HepG2 (cell line): ENCODE measurements around the gene MCAT. TPM values are rescaled to one million over a fixed set of nuclear protein-coding genes. Genes with fewer than 3 reads are reported as not detected.

Source experiments
- ATRX ChIP-seq: sonication (generic); formaldehyde crosslinking; IDR thresholded peaks from 2 replicates; pipeline ENCODE4 v1.4.0; 2020; ENCODE audit warnings: missing genetic modification reagents, borderline replicate concordance
- FOXA1 ChIP-seq, 2 experiments: fragments of 450-650 bp in 1 of 2; sonication (generic) in 1 of 2; formaldehyde crosslinking in 1 of 2; IDR thresholded peaks; 2 replicates each; pipeline versions ENCODE4 v1.4.0 to v1.6.1; 2016 to 2020; ENCODE audit warnings: missing genetic modification reagents in 1 of 2
- FOXA3 ChIP-seq: IDR thresholded peaks from 2 replicates; pipeline ENCODE4 v1.6.1; 2016; ENCODE audit warnings: missing genetic modification reagents, missing compliant biosample characterization
- GABPB1 ChIP-seq: IDR thresholded peaks from 2 replicates; pipeline ENCODE4 v1.6.1; 2016; ENCODE audit warnings: mild to moderate bottlenecking, missing genetic modification reagents, moderate library complexity, missing compliant biosample characterization
- HIC2 ChIP-seq: sonication (generic); formaldehyde crosslinking; IDR thresholded peaks from 2 replicates; pipeline ENCODE4 v1.9.0; 2022; ENCODE audit warnings: low read depth, missing genetic modification reagents
- MAZ ChIP-seq, 2 experiments: sonication (generic) in 1 of 2; formaldehyde crosslinking in 1 of 2; IDR thresholded peaks; 2 replicates each; pipeline versions ENCODE4 v1.5.0 to v1.6.1; 2012 to 2020; ENCODE audit warnings: low read depth in 2 of 2, mild to moderate bottlenecking in 2 of 2, borderline replicate concordance in 1 of 2, improper control_type of control experiment in 1 of 2, low read length in 1 of 2, missing genetic modification reagents in 1 of 2, moderate library complexity in 1 of 2
- MLXIP ChIP-seq: sonication (generic); formaldehyde crosslinking; IDR thresholded peaks from 2 replicates; pipeline ENCODE4 v1.9.0; 2021; ENCODE audit warnings: missing genetic modification reagents, borderline replicate concordance
- RXRA ChIP-seq: sonication (generic); formaldehyde crosslinking; IDR thresholded peaks from 2 replicates; pipeline ENCODE4 v1.5.1; 2020; ENCODE audit warnings: missing genetic modification reagents
- SIX4 ChIP-seq: sonication (generic); formaldehyde crosslinking; IDR thresholded peaks from 2 replicates; pipeline ENCODE4 v1.4.0; 2020; ENCODE audit warnings: missing genetic modification reagents
- STAG1 ChIP-seq: sonication (generic); formaldehyde crosslinking; IDR thresholded peaks from 2 replicates; pipeline ENCODE4 v1.4.0; 2020; ENCODE audit warnings: missing genetic modification reagents
- ZBTB42 ChIP-seq: sonication (generic); formaldehyde crosslinking; IDR thresholded peaks from 2 replicates; pipeline ENCODE4 v1.5.0; 2020; ENCODE audit warnings: mild to moderate bottlenecking, missing genetic modification reagents
- ZNF101 ChIP-seq: sonication (generic); formaldehyde crosslinking; IDR thresholded peaks from 2 replicates; pipeline ENCODE4 v1.4.0; 2020; ENCODE audit warnings: mild to moderate bottlenecking, low read depth, missing genetic modification reagents, borderline replicate concordance
- ZNF30 ChIP-seq: sonication (generic); formaldehyde crosslinking; IDR thresholded peaks from 2 replicates; pipeline ENCODE4 v1.5.0; 2020; ENCODE audit warnings: mild to moderate bottlenecking, missing genetic modification reagents
- ZNF512B ChIP-seq: sonication (generic); formaldehyde crosslinking; IDR thresholded peaks from 2 replicates; pipeline ENCODE4 v1.5.1; 2020; ENCODE audit warnings: missing genetic modification reagents, mild to moderate bottlenecking, borderline replicate concordance
- ZNF678 ChIP-seq: sonication (generic); formaldehyde crosslinking; IDR thresholded peaks from 2 replicates; pipeline ENCODE4 v1.4.0; 2020; ENCODE audit warnings: mild to moderate bottlenecking, missing genetic modification reagents
- ZNF687 ChIP-seq: sonication (generic); formaldehyde crosslinking; IDR thresholded peaks from 2 replicates; pipeline ENCODE4 v1.5.1; 2020; ENCODE audit warnings: mild to moderate bottlenecking, missing genetic modification reagents, moderate library complexity
- polyA plus RNA-seq, 8 experiments: library from polyadenylated mRNA; depleted of rRNA in 3 of 8; stranded (reverse) in 7 of 8; unstranded in 1 of 8; fragments of >200 nt; fragmentation: Illumina TruSeq in 4 of 8; extraction: Trizol in 4 of 8; gene quantifications; 2 replicates each; pipeline versions ENCODE4 v1.2.1 to v1.2.3, GENCODE V29; 2011 to 2016; ENCODE audit warnings: low read depth in 4 of 8, missing spikeins in 1 of 8, mixed read lengths in 1 of 8; ENCODE audit not compliant: insufficient read depth in 1 of 8
- total RNA-seq, 5 experiments: library from RNA; depleted of rRNA; stranded (reverse); fragments of >200 nt; fragmentation: Illumina TruSeq; extraction: Trizol; gene quantifications; 2 replicates each; pipeline ENCODE4 v1.2.3, GENCODE V29; 2016; ENCODE audit warnings: low read depth in 1 of 5

MCAT gene
- total and polyA plus RNA-seq, 2 of the 13 experiments (the other 11 are each of a cell fraction or from before 2014, with no cell fraction given), result 9.3 to 16.7 TPM

- TF ChIP-seq ZNF512B (CRISPR knock-in tag), result no peak
- TF ChIP-seq HIC2 (CRISPR knock-in tag), result no peak
- TF ChIP-seq FOXA3 (CRISPR knock-in tag), result peak; percentile 20; the same call in 1 of the 2 replicates
- TF ChIP-seq GABPB1 (CRISPR knock-in tag), result no peak
- TF ChIP-seq ZNF687 (CRISPR knock-in tag), result peak; percentile 59
- TF ChIP-seq STAG1 (CRISPR knock-in tag), result peak; percentile 60
- no peak for TF ChIP-seq SIX4
- no peak for TF ChIP-seq ATRX
- TF ChIP-seq RXRA (CRISPR knock-in tag), result peak; percentile 30; the same call in 1 of the 2 replicates
- TF ChIP-seq MLXIP, result no peak
- no peak for TF ChIP-seq ZNF30 (CRISPR knock-in tag)
- no peak for TF ChIP-seq ZNF101 (CRISPR knock-in tag)
- TF ChIP-seq MAZ (IDR thresholded peaks at IDR 0.05; ENCODE audit: borderline replicate concordance, low read depth, low read length), result no peak
- TF ChIP-seq MAZ (CRISPR knock-in tag; IDR thresholded peaks at IDR 0.05; ENCODE audit: low read depth), result no peak
- no peak for TF ChIP-seq ZBTB42 (CRISPR knock-in tag)
- no peak for TF ChIP-seq ZNF678 (CRISPR knock-in tag)
- TF ChIP-seq FOXA1 (IDR thresholded peaks at IDR 0.05), result no peak
- 0 out of 2 replicates have a peak, but pooled peaks have one; percentile 5 for TF ChIP-seq FOXA1 (CRISPR knock-in tag; IDR thresholded peaks at IDR 0.05)
These were observed 49.1 kb downstream of the MCAT start (continued) for GRCh38 chr22:43094085-43094484.
